DOHH2 (cell line): Measurements from ENCODE around the gene TMEM243.

Experiments used
- EZH2phosphoT487 ChIP-seq: fragments of 200-600 bp; sonication (generic); IDR thresholded peaks from 2 replicates; pipeline ENCODE4 v1.6.1; 2017; ENCODE audit warnings: borderline replicate concordance, mild to moderate bottlenecking, antibody characterized with exemption, low read length, moderate library complexity, mixed read lengths
- TF ChIP-seq, protein P1 (sequence below): fragments of 200-600 bp; sonication (generic); IDR thresholded peaks from one replicate; pipeline ENCODE4 v1.5.1; 2014; ENCODE audit warnings: antibody characterized with exemption, mild to moderate bottlenecking, low read depth, low read length; ENCODE audit not compliant: poor library complexity, severe bottlenecking

GRCh38 chr7:87151002-87151728, 68.4 kb downstream of the TMEM243 start:
- TF ChIP-seq, protein P1, sequence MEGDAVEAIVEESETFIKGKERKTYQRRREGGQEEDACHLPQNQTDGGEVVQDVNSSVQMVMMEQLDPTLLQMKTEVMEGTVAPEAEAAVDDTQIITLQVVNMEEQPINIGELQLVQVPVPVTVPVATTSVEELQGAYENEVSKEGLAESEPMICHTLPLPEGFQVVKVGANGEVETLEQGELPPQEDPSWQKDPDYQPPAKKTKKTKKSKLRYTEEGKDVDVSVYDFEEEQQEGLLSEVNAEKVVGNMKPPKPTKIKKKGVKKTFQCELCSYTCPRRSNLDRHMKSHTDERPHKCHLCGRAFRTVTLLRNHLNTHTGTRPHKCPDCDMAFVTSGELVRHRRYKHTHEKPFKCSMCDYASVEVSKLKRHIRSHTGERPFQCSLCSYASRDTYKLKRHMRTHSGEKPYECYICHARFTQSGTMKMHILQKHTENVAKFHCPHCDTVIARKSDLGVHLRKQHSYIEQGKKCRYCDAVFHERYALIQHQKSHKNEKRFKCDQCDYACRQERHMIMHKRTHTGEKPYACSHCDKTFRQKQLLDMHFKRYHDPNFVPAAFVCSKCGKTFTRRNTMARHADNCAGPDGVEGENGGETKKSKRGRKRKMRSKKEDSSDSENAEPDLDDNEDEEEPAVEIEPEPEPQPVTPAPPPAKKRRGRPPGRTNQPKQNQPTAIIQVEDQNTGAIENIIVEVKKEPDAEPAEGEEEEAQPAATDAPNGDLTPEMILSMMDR, result no peak
- no peak for TF ChIP-seq EZH2phosphoT487
